GM23338 (cell line): ENCODE results near the gene WNT7A. TPM values are rescaled to one million over a fixed set of nuclear protein-coding genes. Genes with fewer than 3 reads are reported as not detected.

Experiments used
- ATAC-seq: fragments of 200-7000 bp; cut with Tn5 transposase; 3 replicates; pipeline ENCODE4 v1.9.1; 2020
- DNase-seq: peaks from one replicate; pipeline ENCODE4 v3.0.0-alpha.2; 2015; ENCODE audit warnings: low spot score
- H2AFZ ChIP-seq: fragments of 200-600 bp; sonication (generic); 2 replicates; pipeline ENCODE4 v1.8.0; 2016; ENCODE audit warnings: antibody characterized with exemption, mild to moderate bottlenecking, moderate library complexity
- H3F3A ChIP-seq: fragments of 200-600 bp; sonication (generic); replicated peaks from 2 replicates; pipeline ENCODE4 v1.8.0; 2017; ENCODE audit warnings: antibody characterized with exemption, mixed run types, low read depth
- H3K27ac ChIP-seq: fragments of 200-600 bp; sonication (generic); 2 replicates; pipeline ENCODE4 v1.6.1; 2016; ENCODE audit warnings: low read depth
- H3K27me3 ChIP-seq: fragments of 200-600 bp; sonication (generic); 2 replicates; pipeline ENCODE4 v1.8.0; 2016; ENCODE audit warnings: mild to moderate bottlenecking, mixed run types, moderate library complexity; ENCODE audit not compliant: insufficient read depth
- H3K36me3 ChIP-seq: fragments of 200-600 bp; sonication (generic); 2 replicates; pipeline ENCODE4 v1.8.0; 2016; ENCODE audit warnings: mild to moderate bottlenecking; ENCODE audit not compliant: insufficient read depth
- H3K4me1 ChIP-seq: fragments of 200-600 bp; sonication (generic); 2 replicates; pipeline ENCODE4 v1.8.0; 2016; ENCODE audit warnings: mild to moderate bottlenecking, moderate library complexity; ENCODE audit not compliant: insufficient read depth
- H3K4me2 ChIP-seq: fragments of 200-600 bp; sonication (generic); 2 replicates; pipeline ENCODE4 v1.7.1; 2017; ENCODE audit warnings: mixed run types
- H3K4me3 ChIP-seq: fragments of 200-600 bp; sonication (generic); 2 replicates; pipeline ENCODE4 v1.6.1; 2016; ENCODE audit warnings: mixed run types
- H3K79me2 ChIP-seq: fragments of 200-600 bp; sonication (generic); replicated peaks from 2 replicates; pipeline ENCODE4 v1.8.0; 2017; ENCODE audit warnings: mild to moderate bottlenecking; ENCODE audit not compliant: insufficient read depth
- H3K9me2 ChIP-seq: fragments of 200-600 bp; sonication (generic); 2 replicates; pipeline ENCODE4 v1.8.0; 2017; ENCODE audit not compliant: insufficient read depth
- H4K20me1 ChIP-seq: fragments of 200-600 bp; sonication (generic); replicated peaks from 2 replicates; pipeline ENCODE4 v1.8.0; 2017; ENCODE audit warnings: mild to moderate bottlenecking; ENCODE audit not compliant: insufficient read depth
- H3K27ac Mint-ChIP-seq: 2 replicates; pipeline ENCODE4 v1.8.0; 2020; ENCODE audit warnings: inconsistent platforms, mild to moderate bottlenecking, moderate library complexity, mixed read lengths
- H3K27me3 Mint-ChIP-seq: 3 replicates; pipeline ENCODE4 v1.8.0; 2022; ENCODE audit warnings: low read depth, mild to moderate bottlenecking, moderate library complexity, mixed read lengths, inconsistent platforms; ENCODE audit not compliant: insufficient read depth, poor library complexity
- H3K36me3 Mint-ChIP-seq: 3 replicates; pipeline ENCODE4 v1.8.0; 2021; ENCODE audit warnings: low read depth, mild to moderate bottlenecking, inconsistent platforms, moderate library complexity, mixed read lengths
- H3K4me1 Mint-ChIP-seq: 3 replicates; pipeline ENCODE4 v1.8.0; 2020; ENCODE audit warnings: mild to moderate bottlenecking, inconsistent platforms, mixed read lengths
- H3K4me3 Mint-ChIP-seq: 3 replicates; pipeline ENCODE4 v1.8.0; 2021; ENCODE audit warnings: moderate library complexity, mild to moderate bottlenecking, inconsistent platforms, mixed read lengths
- H3K9me3 Mint-ChIP-seq: 3 replicates; pipeline ENCODE4 v1.8.0; 2020; ENCODE audit warnings: moderate library complexity, mild to moderate bottlenecking, inconsistent platforms, mixed read lengths
- CREB1 ChIP-seq: fragments of 250-450 bp; sonication (Bioruptor Pico); IDR thresholded peaks from 2 replicates; pipeline ENCODE4 v1.5.0; 2020; ENCODE audit warnings: low read depth, mild to moderate bottlenecking, moderate library complexity
- CTCF ChIP-seq, 2 experiments: fragments of 200-600 bp in 1 of 2; sonication (generic) in 1 of 2; conservative IDR thresholded peaks; 2 replicates each; pipeline versions ENCODE4 v1.5.1 to v1.6.1; 2016 to 2017; ENCODE audit warnings: antibody characterized with exemption in 2 of 2, low read depth in 2 of 2, mild to moderate bottlenecking in 2 of 2, moderate library complexity in 1 of 2
- ETS1 ChIP-seq: IDR thresholded peaks from 2 replicates; pipeline ENCODE4 v1.6.1; 2016; ENCODE audit warnings: antibody characterized with exemption
- EZH2 ChIP-seq: fragments of 200-600 bp; sonication (generic); IDR thresholded peaks from one replicate; pipeline ENCODE4 v1.8.0; 2017; ENCODE audit warnings: antibody characterized with exemption, mild to moderate bottlenecking, low read depth; ENCODE audit not compliant: unreplicated experiment
- EZH2phosphoT487 ChIP-seq: fragments of 200-600 bp; sonication (generic); IDR thresholded peaks from one replicate; pipeline ENCODE4 v1.8.1; 2018; ENCODE audit warnings: antibody characterized with exemption; ENCODE audit not compliant: unreplicated experiment
- JUNB ChIP-seq: IDR thresholded peaks from one replicate; pipeline ENCODE4 v1.6.1; 2016; ENCODE audit warnings: antibody characterized with exemption; ENCODE audit not compliant: unreplicated experiment
- NANOG ChIP-seq: IDR thresholded peaks from 2 replicates; pipeline ENCODE4 v1.6.1; 2016; ENCODE audit warnings: antibody characterized with exemption, borderline replicate concordance
- POLR2AphosphoS5 ChIP-seq: IDR thresholded peaks from 2 replicates; pipeline ENCODE4 v1.6.1; 2016; ENCODE audit warnings: antibody characterized with exemption, low read depth
- REST ChIP-seq: IDR thresholded peaks from one replicate; pipeline ENCODE4 v1.6.1; 2018; ENCODE audit warnings: antibody characterized with exemption; ENCODE audit not compliant: unreplicated experiment
- STAT1 ChIP-seq: IDR thresholded peaks from one replicate; pipeline ENCODE4 v1.6.1; 2016; ENCODE audit warnings: antibody characterized with exemption; ENCODE audit not compliant: unreplicated experiment
- polyA plus RNA-seq: library from polyadenylated mRNA; unstranded; fragments of >200 nt; fragmentation: Nextera tagmentation; extraction: Ambion mirVana; gene quantifications from 2 replicates; pipeline ENCODE4 v1.2.1, GENCODE V29; 2016
- total RNA-seq: library from RNA; depleted of rRNA; stranded (reverse); fragments of >200 nt; shearing (Covaris generic); gene quantifications from 2 replicates; pipeline ENCODE4 v1.2.3, GENCODE V29; 2014

Gene WNT7A
- total and polyA plus RNA-seq, 2 experiments from 2014 or later: not detected

GRCh38 chr3:13834258-13835035 lies 45.4 kb downstream of the WNT7A start:
- Histone ChIP-seq H3K4me2 (no peak overlapping the region), H3K36me3 (no peaks in the 10 kb centered on the region), H3K4me3 (no peak overlapping the region), H4K20me1 (no peaks in the 10 kb centered on the region), H3K4me1 (no peaks in the 10 kb centered on the region), H3F3A (no peaks in the 10 kb centered on the region), H2AFZ (no peak overlapping the region), H3K27ac (no peak overlapping the region), H3K79me2 (no peaks in the 10 kb centered on the region), H3K27me3 (no peaks in the 10 kb centered on the region), H3K9me2 (no peaks in the 10 kb centered on the region)
- no peak for ATAC-seq
- no peak for DNase-seq
- Mint-ChIP-seq H3K9me3 (no peaks in the 10 kb centered on the region), H3K27me3 (peaks cover 12% of the 10 kb centered on the region), H3K4me3 (no peak overlapping the region), H3K36me3 (no peaks in the 10 kb centered on the region; the same call in 2 of the 3 replicates), H3K4me1 (peaks cover 3% of the 10 kb centered on the region; the same call in 1 of the 3 replicates), H3K27ac (no peak overlapping the region)
- TF ChIP-seq JUNB (no peak), CREB1 (CRISPR knock-in tag) (no peak), EZH2 (no peak), REST (no peak), CTCF (conservative IDR thresholded peaks at IDR 0.05; ENCODE audit: low read depth in 2 of 2) (no peak), NANOG (no peak), ETS1 (no peak), STAT1 (no peak), EZH2phosphoT487 (no peak), POLR2AphosphoS5 (no peak)
